CD4-positive, alpha-beta T cell (primary cell): Measurements from ENCODE around the gene SPATA2L. TPM values are rescaled to one million over a fixed set of nuclear protein-coding genes. Genes with fewer than 3 reads are reported as not detected.

Source experiments
- ATAC-seq: fragments of 200-7000 bp; cut with Tn5 transposase; one replicate; pipeline ENCODE4 v1.10.0; 2022; ENCODE audit warnings: mild to moderate bottlenecking; ENCODE audit not compliant: poor library complexity
- CTCF ChIA-PET: fragments of 350-600 bp; sonication (Branson Sonifier 250); formaldehyde crosslinking; loops from one replicate; lab custom pipeline; 2021; ENCODE audit warnings: antibody characterized with exemption, inconsistent platforms; lab: Charles Lee
- POLR2A ChIA-PET: fragments of 350-600 bp; sonication (Branson Sonifier 250); formaldehyde crosslinking; loops from one replicate; lab custom pipeline; 2021; ENCODE audit warnings: antibody characterized with exemption, inconsistent platforms; lab: Charles Lee
- DNase-seq, 14 experiments: peaks; one replicate each; pipeline ENCODE4 v3.0.0-alpha.2; 2013 to 2020; ENCODE audit warnings: mixed read lengths in 2 of 14
- H3K27ac ChIP-seq, 2 donors: one replicate each; pipeline versions ENCODE4 v1.5.1 to v1.7.0; 2013; ENCODE audit warnings: low read length in 2 of 2, low read depth in 1 of 2, mild to moderate bottlenecking in 1 of 2
- H3K27me3 ChIP-seq, 2 experiments: 1 replicate in 1 of 2; 2 replicates in 1 of 2; pipeline versions ENCODE4 v1.6.1 to v1.7.0; 2013; ENCODE audit warnings: low read length in 2 of 2, control low read depth in 1 of 2, mild to moderate bottlenecking in 1 of 2, moderate library complexity in 1 of 2; ENCODE audit not compliant: insufficient read depth in 2 of 2, control insufficient read depth in 1 of 2
- H3K36me3 ChIP-seq: one replicate; pipeline ENCODE4 v1.6.1; 2013; ENCODE audit warnings: low read length, control low read depth; ENCODE audit not compliant: insufficient read depth
- H3K4me1 ChIP-seq: one replicate; pipeline ENCODE4 v1.6.1; 2013; ENCODE audit warnings: low read length, control low read depth; ENCODE audit not compliant: insufficient read depth
- H3K4me3 ChIP-seq: one replicate; pipeline ENCODE4 v1.5.1; 2013; ENCODE audit warnings: mild to moderate bottlenecking, low read length, moderate library complexity
- H3K9me3 ChIP-seq, 2 experiments: 1 replicate in 1 of 2; 2 replicates in 1 of 2; pipeline versions ENCODE4 v1.6.1 to v1.7.0; 2013; ENCODE audit warnings: low read length in 2 of 2, mild to moderate bottlenecking in 2 of 2, control low read depth in 1 of 2, moderate library complexity in 1 of 2; ENCODE audit not compliant: control insufficient read depth in 1 of 2, insufficient read depth in 1 of 2
- H3K27ac Mint-ChIP-seq: one replicate; pipeline ENCODE4 v1.8.0; 2020; ENCODE audit warnings: mixed read lengths
- H3K27me3 Mint-ChIP-seq: one replicate; pipeline ENCODE4 v1.8.0; 2021; ENCODE audit warnings: mixed read lengths
- H3K36me3 Mint-ChIP-seq: one replicate; pipeline ENCODE4 v1.8.0; 2021; ENCODE audit warnings: low read depth, mixed read lengths
- H3K4me1 Mint-ChIP-seq: one replicate; pipeline ENCODE4 v1.8.0; 2021; ENCODE audit warnings: low read depth, mixed read lengths
- H3K4me3 Mint-ChIP-seq: one replicate; pipeline ENCODE4 v1.8.0; 2020; ENCODE audit warnings: mild to moderate bottlenecking, mixed read lengths
- H3K9me3 Mint-ChIP-seq: one replicate; pipeline ENCODE4 v1.8.0; 2020; ENCODE audit warnings: mixed read lengths
- CTCF ChIP-seq: fragments of 200-600 bp; IDR thresholded peaks from one replicate; pipeline ENCODE4 v1.8.0; 2022; ENCODE audit warnings: antibody characterized with exemption, mild to moderate bottlenecking
- intact Hi-C, 2 experiments: fragments of 100-400 bp; cut with DNase I in 1 of 2; cut with micrococcal nuclease in 1 of 2; formaldehyde crosslinking; loops; one replicate each; pipeline versions ENCODE4 v1.15.1 to v1.9.0; 2023 to 2025; cut with DNase I, micrococcal nuclease
- total RNA-seq, 174 experiments: library from RNA in 2 of 174; stranded (reverse) in 2 of 174; gene quantifications; one replicate each; pipeline ENCODE4 v1.2.3 and lab custom pipeline; 2021 to 2026

The SPATA2L gene
- total RNA-seq, 2 experiments from 2014 or later, result 26.1 to 28.3 TPM

GRCh38 chr16:89717688-89718505 lies 16.4 kb upstream of the SPATA2L start:
- no peak for ATAC-seq
- TF ChIP-seq CTCF, result no peak

GRCh38 chr16:89716916-89717687 lies 15.6 kb upstream of the SPATA2L start:
- Mint-ChIP-seq H3K27me3 (no peaks in the 10 kb centered on the region), H3K4me1 (peaks cover 11% of the 10 kb centered on the region), H3K4me3 (peak overlapping the region; percentile 38), H3K27ac (no peak overlapping the region), H3K36me3 (peaks cover 2% of the 10 kb centered on the region), H3K9me3 (no peaks in the 10 kb centered on the region)
- no peak overlapping the region for H3K27ac ChIP-seq
- H3K4me3 ChIP-seq, result no peak overlapping the region
- H3K36me3 ChIP-seq, result no peaks in the 10 kb centered on the region
- peaks cover 25% of the 10 kb centered on the region for H3K4me1 ChIP-seq
- ChIA-PET CTCF (no interaction called here), POLR2A (interaction anchor here (1.6 kb wide), 1 partner anchor 11 kb away, joined by 5 read pairs; no protein-coding TSS in a partner anchor)
- TF ChIP-seq CTCF, result no peak
- intact Hi-C loops, result no loop called here
- peak in 1 of 14 experiments; percentile 29 for DNase-seq
- peaks cover 0 to under 1% of the 10 kb centered on the region in 2 experiments for H3K27me3 ChIP-seq
- ATAC-seq, result no peak
- H3K9me3 ChIP-seq, result no peaks in the 10 kb centered on the region

More at GRCh38 chr16:89717688-89718505, 16.4 kb upstream of the SPATA2L start:
- Histone ChIP-seq H3K4me1 (peaks cover 26% of the 10 kb centered on the region), H3K27me3 (no peaks in the 10 kb centered on the region), H3K27ac (no peak overlapping the region), H3K36me3 (peaks cover 3% of the 10 kb centered on the region), H3K9me3 (no peaks in the 10 kb centered on the region), H3K4me3 (no peak overlapping the region)
- intact Hi-C loops, result no loop called here
- ChIA-PET POLR2A (interaction anchor here (0.6 to 1.6 kb wide), 2 partner anchors 12 to 48 kb away, joined by 3 to 5 read pairs; no protein-coding TSS in a partner anchor), CTCF (interaction anchor here (1.7 kb wide), 1 partner anchor 18 kb away, joined by 7 read pairs; no protein-coding TSS in a partner anchor)
- H3K4me1 Mint-ChIP-seq, result peaks cover 16% of the 10 kb centered on the region
- H3K9me3 Mint-ChIP-seq, result no peaks in the 10 kb centered on the region
- no peak for DNase-seq
- no peaks in the 10 kb centered on the region for H3K27me3 Mint-ChIP-seq
- peak overlapping the region; percentile 62 for H3K27ac Mint-ChIP-seq
- H3K36me3 Mint-ChIP-seq, result peaks cover 10% of the 10 kb centered on the region
- peak overlapping the region; percentile 58 for H3K4me3 Mint-ChIP-seq

GRCh38 chr16:89716493-89716892 lies 15.0 kb upstream of the SPATA2L start:
- no peak for TF ChIP-seq CTCF
- no peaks in the 10 kb centered on the region for H3K36me3 ChIP-seq
- peaks cover 30% of the 10 kb centered on the region for H3K4me1 ChIP-seq
- ATAC-seq, result no peak
- DNase-seq, result no peak
- H3K4me3 ChIP-seq, result no peak overlapping the region
- intact Hi-C loops, result no loop called here
- H3K36me3 Mint-ChIP-seq, result no peaks in the 10 kb centered on the region
- ChIA-PET CTCF (interaction anchor here (0.6 kb wide), 1 partner anchor 11 kb away, joined by 3 read pairs; no protein-coding TSS in a partner anchor), POLR2A (interaction anchor here (1.6 kb wide), 1 partner anchor 10 kb away, joined by 5 read pairs; no protein-coding TSS in a partner anchor)
- no peaks in the 10 kb centered on the region for H3K9me3 Mint-ChIP-seq
- peak overlapping the region; percentile 38 for H3K4me3 Mint-ChIP-seq
- no peaks in the 10 kb centered on the region for H3K27me3 Mint-ChIP-seq
- no peak overlapping the region for H3K27ac ChIP-seq
- H3K4me1 Mint-ChIP-seq, result peaks cover 11% of the 10 kb centered on the region
- H3K9me3 ChIP-seq, result no peaks in the 10 kb centered on the region
- H3K27ac Mint-ChIP-seq, result no peak overlapping the region
- peaks cover 0 to 2% of the 10 kb centered on the region in 2 experiments for H3K27me3 ChIP-seq
